SJSA1 (cell line): ENCODE results near the gene CDK3. TPM values are rescaled to one million over a fixed set of nuclear protein-coding genes. Genes with fewer than 3 reads are reported as not detected.

ENCODE experiments used
- DNase-seq, 2 experiments: peaks; one replicate each; pipeline ENCODE4 v3.0.0-alpha.2; 2015 to 2020; ENCODE audit warnings: low spot score in 2 of 2, low read depth in 1 of 2
- H3K27ac ChIP-seq: fragments of 250-450 bp; sonication (Bioruptor Pico); 2 replicates; pipeline ENCODE4 v1.5.1; 2020; ENCODE audit warnings: mild to moderate bottlenecking, moderate library complexity
- H3K27me3 ChIP-seq: fragments of 250-450 bp; sonication (Bioruptor Pico); replicated peaks from 2 replicates; pipeline ENCODE4 v1.5.1; 2020; ENCODE audit warnings: mild to moderate bottlenecking, moderate library complexity
- H3K36me3 ChIP-seq: fragments of 250-450 bp; sonication (Bioruptor Pico); 2 replicates; pipeline ENCODE4 v1.5.1; 2020; ENCODE audit warnings: mild to moderate bottlenecking
- H3K4me1 ChIP-seq: fragments of 250-450 bp; sonication (Bioruptor Pico); replicated peaks from 2 replicates; pipeline ENCODE4 v1.6.1; 2021; ENCODE audit warnings: mild to moderate bottlenecking
- H3K4me3 ChIP-seq: fragments of 250-450 bp; sonication (Bioruptor Pico); 2 replicates; pipeline ENCODE4 v1.5.1; 2020; ENCODE audit warnings: mild to moderate bottlenecking
- H3K9me3 ChIP-seq: fragments of 250-450 bp; sonication (Bioruptor Pico); replicated peaks from 2 replicates; pipeline ENCODE4 v1.5.1; 2020; ENCODE audit warnings: mild to moderate bottlenecking
- total RNA-seq: library from RNA; depleted of rRNA; stranded (reverse); fragments of >200 nt; shearing (Covaris generic); gene quantifications from 2 replicates; pipeline ENCODE4 v1.2.3, GENCODE V29; 2014

CDK3 gene
- total RNA-seq, 1 experiment from 2014 or later = 5.1 TPM

DNA sequence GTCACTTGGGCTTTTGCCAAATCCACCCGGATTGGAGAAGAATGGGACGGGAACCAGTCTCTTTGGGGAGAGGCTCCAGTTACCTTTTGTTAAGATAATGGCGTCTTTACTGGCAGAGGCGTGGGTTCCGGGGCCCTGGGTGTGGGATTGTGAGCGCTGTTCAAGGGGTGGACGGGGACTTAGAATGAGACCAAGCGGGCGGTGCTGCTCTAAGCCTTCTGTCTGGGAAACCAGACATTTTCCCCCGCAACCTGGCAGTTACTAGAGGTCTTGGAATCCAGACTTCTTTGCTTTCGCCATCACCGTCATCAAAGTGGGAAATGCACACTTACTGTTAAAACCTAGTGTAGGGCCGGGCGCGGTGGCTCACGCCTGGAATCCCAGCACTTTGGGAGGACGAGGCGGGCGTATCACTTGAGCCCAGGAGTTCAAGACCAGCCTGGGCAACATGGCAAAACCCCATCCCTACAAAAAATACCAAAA, 20.9 kb upstream of the CDK3 start:
- Histone ChIP-seq H3K9me3 (no peaks in the 10 kb centered on the region), H3K4me1 (peaks cover 27% of the 10 kb centered on the region), H3K27ac (peak overlapping the region; percentile 90), H3K4me3 (peak overlapping the region; percentile 65), H3K27me3 (no peaks in the 10 kb centered on the region), H3K36me3 (peaks cover 18% of the 10 kb centered on the region)
- no peak for DNase-seq

DNA sequence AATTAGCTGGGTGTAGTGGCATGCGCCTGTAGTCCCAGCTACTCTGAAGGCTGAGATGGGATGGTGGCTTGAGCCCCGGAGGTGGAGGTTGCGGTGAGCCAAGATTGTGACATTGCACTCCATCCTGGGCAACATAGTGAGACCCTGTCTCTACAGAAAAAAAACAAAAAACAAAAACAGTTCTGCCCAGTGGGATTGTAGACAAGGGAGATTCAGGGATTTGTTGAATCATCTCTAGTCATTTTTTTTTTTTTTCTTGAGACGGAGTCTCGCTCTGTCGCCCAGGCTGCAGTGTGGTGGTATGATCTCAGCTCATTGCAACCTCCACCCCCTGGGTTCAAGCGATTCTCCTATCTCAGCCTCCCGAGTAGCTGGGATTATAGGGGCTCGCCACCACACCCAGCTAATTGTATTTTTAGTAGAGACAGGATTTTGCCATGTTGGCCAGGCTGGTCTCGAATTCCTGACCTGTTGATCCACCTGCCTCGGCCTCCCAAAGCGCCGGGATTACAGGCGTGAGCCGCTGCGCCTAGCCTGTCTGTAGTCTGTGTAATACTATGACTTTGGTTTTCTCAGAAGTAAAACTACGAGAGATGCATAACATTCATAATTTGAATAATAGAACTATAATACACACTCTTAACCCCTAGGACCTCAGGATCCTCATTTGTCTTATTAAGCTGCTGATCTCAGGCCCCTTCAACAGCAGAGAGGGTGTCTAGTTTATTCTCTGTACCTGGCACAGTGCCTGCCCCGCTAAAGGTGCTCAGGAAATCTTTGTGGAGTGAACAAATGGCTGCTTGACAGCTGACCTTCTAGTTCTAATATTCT, 20.3 kb upstream of the CDK3 start:
- Histone ChIP-seq H3K4me3 (peak overlapping the region; percentile 65), H3K9me3 (no peaks in the 10 kb centered on the region), H3K27me3 (no peaks in the 10 kb centered on the region), H3K36me3 (peaks cover 18% of the 10 kb centered on the region), H3K4me1 (peaks cover 27% of the 10 kb centered on the region), H3K27ac (peak overlapping the region; percentile 90)
- no peak for DNase-seq

DNA sequence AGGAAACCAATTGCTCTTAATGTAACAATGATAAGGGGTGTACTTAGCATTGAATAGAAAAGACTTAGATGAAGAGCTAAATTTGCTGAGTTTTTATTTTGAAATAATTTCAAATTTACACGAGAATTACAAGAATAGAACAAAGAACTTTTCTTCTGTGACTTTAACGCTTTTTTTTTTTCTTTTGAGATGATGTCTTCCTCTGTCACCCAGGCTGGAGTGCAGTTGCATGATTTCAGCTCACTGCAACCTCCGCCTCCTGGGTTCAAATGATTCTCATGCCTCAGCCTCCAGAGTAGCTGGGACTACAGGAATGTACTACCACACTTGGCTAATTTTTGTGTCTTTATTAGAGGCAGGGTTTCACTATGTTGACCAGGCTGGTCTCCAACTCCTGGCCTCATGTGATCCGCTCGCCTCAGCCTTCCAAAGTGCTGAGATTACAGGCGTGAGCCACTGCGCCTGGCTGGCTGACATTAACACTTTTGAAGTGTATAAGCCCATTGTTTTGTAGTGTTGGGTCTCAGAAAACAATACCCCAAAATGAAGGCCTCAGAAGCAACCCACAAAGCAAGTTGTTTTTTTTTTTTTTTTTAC, 19.5 kb upstream of the CDK3 start:
- H3K4me3 ChIP-seq = no peak overlapping the region
- DNase-seq = no peak
- H3K4me1 ChIP-seq = peaks cover 25% of the 10 kb centered on the region
- no peak overlapping the region for H3K27ac ChIP-seq
- peaks cover 15% of the 10 kb centered on the region for H3K36me3 ChIP-seq
- H3K9me3 ChIP-seq = no peaks in the 10 kb centered on the region
- H3K27me3 ChIP-seq = no peaks in the 10 kb centered on the region

DNA sequence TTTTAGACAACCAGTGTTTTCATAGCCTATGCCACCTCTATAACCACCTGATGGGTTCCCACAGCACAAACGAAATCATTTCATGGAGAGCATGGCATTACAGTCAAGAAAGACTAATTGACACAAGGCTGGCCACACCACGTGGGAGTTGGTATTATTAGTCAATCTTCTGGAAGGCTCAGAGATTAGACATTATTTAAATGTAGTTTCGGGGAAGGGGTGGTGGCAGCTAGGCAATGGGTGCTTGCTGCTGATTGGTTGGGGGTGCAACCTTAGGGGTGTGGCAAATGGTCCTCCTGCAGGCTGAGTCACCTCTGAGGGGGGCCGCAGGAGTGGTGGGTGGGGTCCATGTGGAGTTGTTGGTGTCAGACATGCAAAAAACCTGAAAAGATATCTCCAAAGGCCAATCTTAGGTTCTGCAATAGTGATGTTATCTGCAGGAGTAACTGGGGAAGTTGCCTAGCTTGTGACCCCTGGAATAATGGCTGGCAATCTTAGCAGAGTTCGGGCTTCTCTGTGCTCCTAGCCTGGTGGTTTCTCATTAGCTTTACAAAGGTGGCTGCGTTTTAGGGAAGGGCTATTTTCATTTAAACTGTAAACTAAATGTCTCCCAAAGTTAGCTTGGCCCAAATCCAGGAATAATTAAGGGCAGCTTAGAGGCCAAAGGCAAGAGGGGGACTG, 17.0 kb upstream of the CDK3 start:
- Histone ChIP-seq H3K9me3 (no peaks in the 10 kb centered on the region), H3K27ac (no peak overlapping the region), H3K4me1 (peaks cover 10% of the 10 kb centered on the region), H3K4me3 (no peak overlapping the region), H3K36me3 (peaks cover 7% of the 10 kb centered on the region), H3K27me3 (no peaks in the 10 kb centered on the region)
- no peak for DNase-seq

DNA sequence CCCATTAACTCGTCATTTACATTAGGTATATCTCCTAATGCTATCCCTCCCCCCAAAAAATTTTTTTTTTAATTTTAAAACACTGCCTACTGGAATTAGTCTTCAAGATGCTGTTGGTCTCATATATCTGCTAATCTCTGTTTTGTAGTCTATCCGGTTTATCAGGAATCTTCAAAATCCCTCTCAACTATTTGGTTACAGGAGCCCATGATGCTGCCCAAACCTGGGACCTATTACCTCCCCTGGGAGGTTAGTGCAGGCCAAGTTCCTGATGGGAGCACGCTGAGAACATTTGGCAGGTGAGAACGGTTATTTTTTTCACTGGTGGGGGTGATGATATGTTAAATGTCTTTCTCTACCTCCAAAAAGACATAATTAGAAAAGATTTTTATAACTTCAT, 14.7 kb upstream of the CDK3 start:
- no peak overlapping the region for H3K4me3 ChIP-seq
- no peak for DNase-seq
- no peaks in the 10 kb centered on the region for H3K27me3 ChIP-seq
- H3K36me3 ChIP-seq = peaks cover 4% of the 10 kb centered on the region
- no peaks in the 10 kb centered on the region for H3K9me3 ChIP-seq
- H3K27ac ChIP-seq = no peak overlapping the region
- H3K4me1 ChIP-seq = no peaks in the 10 kb centered on the region

DNA sequence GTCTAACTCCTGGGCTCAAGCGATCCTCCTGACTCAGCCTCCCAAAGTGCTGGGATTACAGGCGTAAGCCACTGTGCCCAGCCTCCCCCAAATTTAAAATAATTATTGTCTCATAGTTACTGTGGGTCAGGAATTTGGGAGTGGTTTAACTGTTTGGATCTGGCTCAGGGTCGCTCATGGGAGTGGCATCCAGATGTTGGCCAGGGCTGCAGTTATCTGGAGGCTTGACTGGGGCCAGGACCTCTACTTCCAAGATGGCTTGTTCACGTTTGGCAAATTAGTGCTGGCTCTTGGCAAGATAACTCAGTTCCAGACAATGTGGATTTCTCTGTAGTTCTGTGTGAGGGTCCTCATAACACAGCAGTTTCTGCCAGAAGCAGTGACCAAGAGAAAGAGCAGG, 13.6 kb upstream of the CDK3 start:
- H3K9me3 ChIP-seq = no peaks in the 10 kb centered on the region
- H3K4me1 ChIP-seq = no peaks in the 10 kb centered on the region
- no peak overlapping the region for H3K4me3 ChIP-seq
- peaks cover 12% of the 10 kb centered on the region for H3K36me3 ChIP-seq
- no peak for DNase-seq
- H3K27ac ChIP-seq = no peak overlapping the region
- H3K27me3 ChIP-seq = no peaks in the 10 kb centered on the region

DNA sequence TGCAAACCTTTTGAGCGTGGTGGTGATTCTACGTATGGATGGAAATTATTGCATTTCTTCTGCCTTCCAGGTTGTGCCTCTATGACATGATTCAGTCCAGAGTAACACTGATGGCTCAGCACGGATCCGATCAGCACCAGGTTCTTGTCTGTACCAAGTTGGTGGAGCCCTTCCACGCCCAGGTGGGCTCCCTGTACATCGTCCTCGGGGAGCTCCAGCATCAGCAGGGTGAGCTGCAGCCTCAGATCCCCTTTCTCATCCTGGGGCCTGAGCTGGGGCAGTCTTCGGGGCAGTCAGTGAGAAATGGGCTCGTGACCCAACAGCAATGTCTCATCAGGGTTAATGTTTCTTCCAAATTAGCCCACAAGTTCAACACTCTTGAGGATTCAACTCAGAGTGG, 9.3 kb upstream of the CDK3 start:
- Histone ChIP-seq H3K4me1 (no peaks in the 10 kb centered on the region), H3K27ac (no peak overlapping the region), H3K36me3 (peaks cover 18% of the 10 kb centered on the region), H3K9me3 (no peaks in the 10 kb centered on the region), H3K27me3 (no peaks in the 10 kb centered on the region), H3K4me3 (no peak overlapping the region)
- DNase-seq = no peak

GRCh38 chr17:75994802-75995370, 5.8 kb upstream of the CDK3 start:
- H3K4me3 ChIP-seq = no peak overlapping the region
- no peaks in the 10 kb centered on the region for H3K9me3 ChIP-seq
- no peak overlapping the region for H3K27ac ChIP-seq
- no peaks in the 10 kb centered on the region for H3K27me3 ChIP-seq
- DNase-seq = no peak
- peaks cover 22% of the 10 kb centered on the region for H3K4me1 ChIP-seq
- H3K36me3 ChIP-seq = peaks cover 14% of the 10 kb centered on the region

DNA sequence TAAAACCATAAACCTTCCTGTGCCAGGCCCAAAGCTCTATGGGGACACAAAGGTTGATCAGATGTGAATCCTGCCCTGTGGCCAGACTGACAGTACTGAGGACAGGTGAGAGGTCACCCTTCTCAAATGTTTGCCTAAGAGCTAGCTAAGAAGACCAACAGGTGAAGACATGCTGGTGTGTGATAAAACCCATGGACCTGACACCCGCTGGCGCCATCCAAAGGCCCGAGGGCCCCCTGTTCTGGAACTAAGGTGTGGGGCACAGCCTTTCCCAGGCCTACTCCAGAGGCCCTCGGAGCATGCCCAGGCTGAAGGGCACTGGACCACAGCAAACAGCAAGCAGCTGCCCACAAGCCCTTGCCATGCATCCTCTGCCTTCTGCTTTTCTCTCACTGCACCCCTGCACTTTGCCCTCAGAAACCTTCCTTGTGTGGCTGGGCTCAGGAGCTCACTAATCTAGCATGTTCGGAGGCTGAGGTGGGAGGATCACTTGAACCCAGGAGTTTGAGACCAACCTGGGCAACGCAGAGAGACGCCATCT, 5.2 kb upstream of the CDK3 start:
- DNase-seq = no peak
- Histone ChIP-seq H3K9me3 (no peaks in the 10 kb centered on the region), H3K27ac (no peak overlapping the region), H3K27me3 (no peaks in the 10 kb centered on the region), H3K4me3 (no peak overlapping the region), H3K36me3 (peaks cover 20% of the 10 kb centered on the region), H3K4me1 (peaks cover 22% of the 10 kb centered on the region)

- no peaks in the 10 kb centered on the region for H3K27me3 ChIP-seq
- peak overlapping the region; percentile 46 for H3K27ac ChIP-seq
- H3K9me3 ChIP-seq = no peaks in the 10 kb centered on the region
- H3K4me1 ChIP-seq = peaks cover 22% of the 10 kb centered on the region
- DNase-seq = peak; percentile 79 to 92
- H3K4me3 ChIP-seq = no peak overlapping the region
- peaks cover 15% of the 10 kb centered on the region for H3K36me3 ChIP-seq
Measured at GRCh38 chr17:75996665-75997590, 3.7 kb upstream of the CDK3 start.

DNA sequence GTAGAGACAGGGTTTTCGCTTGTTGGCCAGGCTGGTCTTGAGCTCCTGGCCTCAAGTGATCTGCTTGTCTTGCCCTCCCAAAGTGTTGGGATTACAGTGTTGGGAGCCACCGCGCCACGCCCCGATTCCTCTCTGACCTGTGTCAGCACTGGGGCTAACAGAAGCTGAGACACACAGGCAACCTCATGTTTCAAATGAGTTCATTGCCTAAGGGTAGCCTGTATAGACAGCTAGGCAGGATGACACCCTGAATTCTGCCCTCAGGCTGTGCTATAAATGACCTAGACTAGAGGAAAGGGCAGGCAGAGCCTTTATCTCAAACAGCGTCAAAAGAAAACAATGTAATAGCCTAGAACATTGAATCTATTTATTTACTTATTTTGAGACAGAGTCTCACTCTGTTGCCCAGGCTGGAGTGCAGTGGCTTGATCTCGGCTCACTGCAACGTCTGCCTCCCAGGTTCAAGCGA, 2.3 kb upstream of the CDK3 start:
- Histone ChIP-seq H3K27me3 (no peaks in the 10 kb centered on the region), H3K4me1 (peaks cover 22% of the 10 kb centered on the region), H3K9me3 (no peaks in the 10 kb centered on the region), H3K36me3 (peaks cover 15% of the 10 kb centered on the region), H3K27ac (no peak overlapping the region), H3K4me3 (no peak overlapping the region)
- DNase-seq = peak in 1 of 2 experiments; percentile 33

- Histone ChIP-seq H3K4me3 (no peak overlapping the region), H3K9me3 (no peaks in the 10 kb centered on the region), H3K36me3 (peaks cover 21% of the 10 kb centered on the region), H3K4me1 (peaks cover 30% of the 10 kb centered on the region), H3K27ac (no peak overlapping the region), H3K27me3 (no peaks in the 10 kb centered on the region)
- DNase-seq = peak in 1 of 2 experiments; percentile 73
Measured at GRCh38 chr17:76000016-76000754, 470 bp upstream of the CDK3 start.
